Muscle layer of colon (tissue), 2 donors: Measurements from ENCODE around the gene PLCH2.
"Not testable (repeated sequence)": the region's sequence is repeated elsewhere in the genome, so short reads cannot be mapped to it uniquely, and the experiment has no call there.

Source experiments
- H3K27ac ChIP-seq: one replicate; pipeline ENCODE4 v1.7.0; 2013; ENCODE audit warnings: low read depth, mild to moderate bottlenecking, low read length, moderate library complexity
- H3K27me3 ChIP-seq, 2 donors: one replicate each; pipeline ENCODE4 v1.7.0; 2013; ENCODE audit warnings: low read length in 2 of 2, mild to moderate bottlenecking in 2 of 2; ENCODE audit not compliant: insufficient read depth in 2 of 2, control insufficient read depth in 1 of 2
- H3K36me3 ChIP-seq: one replicate; pipeline ENCODE4 v1.7.0; 2013; ENCODE audit warnings: mild to moderate bottlenecking, low read length; ENCODE audit not compliant: insufficient read depth
- H3K4me1 ChIP-seq: one replicate; pipeline ENCODE4 v1.7.0; 2013; ENCODE audit warnings: mild to moderate bottlenecking, low read length; ENCODE audit not compliant: insufficient read depth
- H3K4me3 ChIP-seq, 2 donors: one replicate each; pipeline ENCODE4 v1.7.0; 2013; ENCODE audit warnings: low read length in 2 of 2, low read depth in 1 of 2, mild to moderate bottlenecking in 1 of 2, moderate library complexity in 1 of 2
- H3K9ac ChIP-seq: one replicate; pipeline ENCODE4 v1.7.0; 2013; ENCODE audit warnings: low read length
- H3K9me3 ChIP-seq: one replicate; pipeline ENCODE4 v1.7.0; 2013; ENCODE audit warnings: mild to moderate bottlenecking, low read length
- donor health status: abdominal sarcoma.
- donor health status: Adenocarcinoma of cecum.

Gene PLCH2

GRCh38 chr1:2452201-2452931, 23.7 kb upstream of the PLCH2 start:
- no peaks in the 10 kb centered on the region for H3K36me3 ChIP-seq
- H3K9me3 ChIP-seq: no peaks in the 10 kb centered on the region
- peaks cover 0 to 57% of the 10 kb centered on the region in 2 donors for H3K27me3 ChIP-seq
- no peaks in the 10 kb centered on the region for H3K4me1 ChIP-seq
- no peak overlapping the region for H3K4me3 ChIP-seq
- H3K27ac ChIP-seq: no peak overlapping the region
- no peak overlapping the region for H3K9ac ChIP-seq

GRCh38 chr1:2452932-2453315, 23.2 kb upstream of the PLCH2 start:
- Histone ChIP-seq H3K27ac (no peak overlapping the region), H3K27me3 (peaks cover 0 to 58% of the 10 kb centered on the region in 2 donors), H3K9ac (no peak overlapping the region), H3K9me3 (no peaks in the 10 kb centered on the region), H3K4me1 (no peaks in the 10 kb centered on the region), H3K4me3 (no peak overlapping the region), H3K36me3 (no peaks in the 10 kb centered on the region)

- no peak overlapping the region for H3K27ac ChIP-seq
- H3K4me1 ChIP-seq: no peaks in the 10 kb centered on the region
- no peak overlapping the region for H3K4me3 ChIP-seq
- no peak overlapping the region for H3K9ac ChIP-seq
- no peaks in the 10 kb centered on the region for H3K36me3 ChIP-seq
- peaks cover 0 to 58% of the 10 kb centered on the region in 2 donors for H3K27me3 ChIP-seq
- no peaks in the 10 kb centered on the region for H3K9me3 ChIP-seq
Measured at GRCh38 chr1:2454227-2454626, 21.9 kb upstream of the PLCH2 start.

GRCh38 chr1:2455757-2456156, 20.3 kb upstream of the PLCH2 start:
- Histone ChIP-seq H3K4me3 (no peak overlapping the region), H3K9me3 (no peaks in the 10 kb centered on the region), H3K36me3 (no peaks in the 10 kb centered on the region), H3K4me1 (no peaks in the 10 kb centered on the region), H3K9ac (no peak overlapping the region), H3K27ac (no peak overlapping the region), H3K27me3 (peaks cover 0 to 50% of the 10 kb centered on the region in 2 donors)

GRCh38 chr1:2457444-2457843, 18.6 kb upstream of the PLCH2 start:
- peaks cover 0 to 40% of the 10 kb centered on the region in 2 donors for H3K27me3 ChIP-seq
- no peaks in the 10 kb centered on the region for H3K36me3 ChIP-seq
- H3K9ac ChIP-seq: no peak overlapping the region
- H3K27ac ChIP-seq: no peak overlapping the region
- no peak overlapping the region for H3K4me3 ChIP-seq
- H3K4me1 ChIP-seq: no peaks in the 10 kb centered on the region
- H3K9me3 ChIP-seq: no peaks in the 10 kb centered on the region

- Histone ChIP-seq H3K9me3 (no peaks in the 10 kb centered on the region), H3K27ac (no peak overlapping the region), H3K9ac (no peak overlapping the region), H3K36me3 (no peaks in the 10 kb centered on the region), H3K27me3 (peaks cover 0 to 39% of the 10 kb centered on the region in 2 donors), H3K4me3 (no peak overlapping the region), H3K4me1 (no peaks in the 10 kb centered on the region)
Measured at GRCh38 chr1:2458687-2459086, 17.4 kb upstream of the PLCH2 start.

GRCh38 chr1:2459102-2459753, 16.9 kb upstream of the PLCH2 start:
- not testable (repeated sequence) for H3K4me3 ChIP-seq, H3K4me1 ChIP-seq, H3K9ac ChIP-seq, H3K9me3 ChIP-seq, H3K27ac ChIP-seq, H3K36me3 ChIP-seq
- H3K27me3 ChIP-seq: peaks cover 0 to 41% of the 10 kb centered on the region in 2 donors

- Histone ChIP-seq H3K9me3 (no peaks in the 10 kb centered on the region), H3K4me1 (no peaks in the 10 kb centered on the region), H3K27ac (no peak overlapping the region), H3K4me3 (no peak overlapping the region), H3K27me3 (peaks cover 0 to 41% of the 10 kb centered on the region in 2 donors), H3K9ac (no peak overlapping the region), H3K36me3 (no peaks in the 10 kb centered on the region)
Measured at GRCh38 chr1:2459757-2460156, 16.3 kb upstream of the PLCH2 start.

GRCh38 chr1:2460203-2460602, 15.9 kb upstream of the PLCH2 start:
- Histone ChIP-seq H3K4me1 (no peaks in the 10 kb centered on the region), H3K27me3 (peaks cover 0 to 41% of the 10 kb centered on the region in 2 donors), H3K27ac (no peak overlapping the region), H3K36me3 (no peaks in the 10 kb centered on the region), H3K9ac (no peak overlapping the region), H3K9me3 (no peaks in the 10 kb centered on the region), H3K4me3 (no peak overlapping the region)

GRCh38 chr1:2460996-2461751, 14.9 kb upstream of the PLCH2 start:
- no peak overlapping the region for H3K9ac ChIP-seq

GRCh38 chr1:2462819-2463218, 13.3 kb upstream of the PLCH2 start:
- Histone ChIP-seq H3K9ac (no peak overlapping the region), H3K36me3 (no peaks in the 10 kb centered on the region), H3K27ac (no peak overlapping the region), H3K4me1 (no peaks in the 10 kb centered on the region), H3K27me3 (peaks cover 0 to 52% of the 10 kb centered on the region in 2 donors), H3K4me3 (no peak overlapping the region), H3K9me3 (no peaks in the 10 kb centered on the region)

More at GRCh38 chr1:2460996-2461751, 14.9 kb upstream of the PLCH2 start:
- H3K36me3 ChIP-seq: no peaks in the 10 kb centered on the region
- no peak overlapping the region for H3K27ac ChIP-seq
- H3K4me3 ChIP-seq: no peak overlapping the region
- H3K4me1 ChIP-seq: no peaks in the 10 kb centered on the region
- no peaks in the 10 kb centered on the region for H3K9me3 ChIP-seq
- H3K27me3 ChIP-seq: peaks cover 0 to 41% of the 10 kb centered on the region in 2 donors
